SW 1271 (cell line): ENCODE measurements around the gene KCNN3.

Experiments
- DNase-seq, 2 experiments: peaks; one replicate each; lab custom pipeline; 2025; lab: John Stamatoyannopoulos, UW

Gene KCNN3

GRCh38 chr1:154879038-154879421, 8.9 kb upstream of the KCNN3 start:
- DNase-seq = no peak

- peak in 1 of 2 experiments; percentile 38 for DNase-seq
Observed at GRCh38 chr1:154878371-154879037, 8.4 kb upstream of the KCNN3 start.

GRCh38 chr1:154877370-154877974, 7.4 kb upstream of the KCNN3 start:
- DNase-seq = no peak

- DNase-seq = no peak
Observed at GRCh38 chr1:154876842-154877369, 6.8 kb upstream of the KCNN3 start.

- no peak for DNase-seq
Observed at GRCh38 chr1:154874465-154874864, 4.4 kb upstream of the KCNN3 start.

GRCh38 chr1:154873321-154873950, 3.4 kb upstream of the KCNN3 start:
- no peak for DNase-seq

- DNase-seq = no peak
Observed at GRCh38 chr1:154871374-154871773, 1.3 kb upstream of the KCNN3 start.

- no peak for DNase-seq
Observed at GRCh38 chr1:154870734-154871133, 653 bp upstream of the KCNN3 start.

GRCh38 chr1:154869351-154870114, 548 bp downstream of the KCNN3 start:
- DNase-seq = no peak

GRCh38 chr1:154867841-154868605, 2.1 kb downstream of the KCNN3 start:
- no peak for DNase-seq

- DNase-seq = peak in 1 of 2 experiments; percentile 36
Observed at GRCh38 chr1:154867064-154867825, 2.8 kb downstream of the KCNN3 start.

- DNase-seq = no peak
Observed at GRCh38 chr1:154866257-154867063, 3.6 kb downstream of the KCNN3 start.

- DNase-seq = no peak
Observed at GRCh38 chr1:154865442-154866256, 4.4 kb downstream of the KCNN3 start.

GRCh38 chr1:154864189-154864975, 5.7 kb downstream of the KCNN3 start:
- no peak for DNase-seq

GRCh38 chr1:154863315-154864174, 6.5 kb downstream of the KCNN3 start:
- DNase-seq = no peak

GRCh38 chr1:154862907-154863306, 7.2 kb downstream of the KCNN3 start:
- no peak for DNase-seq

GRCh38 chr1:154861607-154862094, 8.4 kb downstream of the KCNN3 start:
- DNase-seq = no peak
